SK-N-SH (cell line): ENCODE data around the gene GDA.

ENCODE experiments used
- EZH2phosphoT487 ChIP-seq: fragments of 200-600 bp; sonication (generic); IDR thresholded peaks from 2 replicates; pipeline ENCODE4 v1.6.1; 2017; ENCODE audit warnings: low read depth, mixed run types, mild to moderate bottlenecking, antibody characterized with exemption, moderate library complexity, borderline replicate concordance
- RCOR1 ChIP-seq: fragments of 150-350 bp; IDR thresholded peaks from 2 replicates; pipeline ENCODE4 v1.6.1; 2017; ENCODE audit warnings: antibody characterized with exemption, low read length
- SIN3A ChIP-seq: IDR thresholded peaks from 2 replicates; pipeline ENCODE4 v1.6.1; 2012; ENCODE audit warnings: low read depth, mild to moderate bottlenecking, low read length, moderate library complexity, borderline replicate concordance
- TAF1 ChIP-seq: IDR thresholded peaks from 2 replicates; pipeline ENCODE4 v1.6.1; 2012; ENCODE audit warnings: low read depth, mild to moderate bottlenecking, low read length, moderate library complexity, borderline replicate concordance
- TF ChIP-seq, protein P1 (sequence below): IDR thresholded peaks from 2 replicates; pipeline ENCODE4 v1.6.1; 2012; ENCODE audit warnings: mild to moderate bottlenecking, low read depth, low read length, moderate library complexity
- TF ChIP-seq, protein P2 (sequence below): IDR thresholded peaks from 2 replicates; pipeline ENCODE4 v1.4.0; 2012; ENCODE audit warnings: low read depth
- TF ChIP-seq, protein P3 (sequence below): fragments of 200-600 bp; sonication (generic); IDR thresholded peaks from 2 replicates; pipeline ENCODE4 v1.6.1; 2017; ENCODE audit warnings: antibody characterized with exemption, mild to moderate bottlenecking, moderate library complexity
- TF ChIP-seq, protein P4 (sequence below): IDR thresholded peaks from 2 replicates; pipeline ENCODE4 v1.4.0; 2012; ENCODE audit warnings: low read depth, borderline replicate concordance
- TF ChIP-seq, protein P5 (sequence below): IDR thresholded peaks from 2 replicates; pipeline ENCODE4 v1.4.0; 2012; ENCODE audit warnings: low read depth, borderline replicate concordance

DNA sequence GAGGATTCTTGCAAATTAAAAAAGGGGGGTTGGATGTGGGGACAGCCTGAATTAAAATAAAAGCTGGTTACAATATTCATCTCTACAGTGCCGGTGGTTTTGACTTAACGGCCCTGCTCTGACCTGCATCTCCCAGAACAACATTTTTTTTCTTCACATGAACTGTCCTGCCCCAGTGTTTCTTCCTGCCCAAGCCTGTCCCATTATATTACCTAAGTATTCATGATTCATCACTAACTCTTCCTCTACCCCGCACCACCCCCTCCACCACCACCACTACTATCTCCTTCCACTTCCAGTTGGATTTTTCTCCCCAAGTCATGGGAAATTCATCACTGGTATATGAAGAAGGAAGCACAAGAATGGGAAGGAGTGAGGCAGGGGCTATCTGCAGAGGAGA is 125.7 kb downstream of the GDA start:
- no peak for TF ChIP-seq SIN3A
- TF ChIP-seq, protein P1, sequence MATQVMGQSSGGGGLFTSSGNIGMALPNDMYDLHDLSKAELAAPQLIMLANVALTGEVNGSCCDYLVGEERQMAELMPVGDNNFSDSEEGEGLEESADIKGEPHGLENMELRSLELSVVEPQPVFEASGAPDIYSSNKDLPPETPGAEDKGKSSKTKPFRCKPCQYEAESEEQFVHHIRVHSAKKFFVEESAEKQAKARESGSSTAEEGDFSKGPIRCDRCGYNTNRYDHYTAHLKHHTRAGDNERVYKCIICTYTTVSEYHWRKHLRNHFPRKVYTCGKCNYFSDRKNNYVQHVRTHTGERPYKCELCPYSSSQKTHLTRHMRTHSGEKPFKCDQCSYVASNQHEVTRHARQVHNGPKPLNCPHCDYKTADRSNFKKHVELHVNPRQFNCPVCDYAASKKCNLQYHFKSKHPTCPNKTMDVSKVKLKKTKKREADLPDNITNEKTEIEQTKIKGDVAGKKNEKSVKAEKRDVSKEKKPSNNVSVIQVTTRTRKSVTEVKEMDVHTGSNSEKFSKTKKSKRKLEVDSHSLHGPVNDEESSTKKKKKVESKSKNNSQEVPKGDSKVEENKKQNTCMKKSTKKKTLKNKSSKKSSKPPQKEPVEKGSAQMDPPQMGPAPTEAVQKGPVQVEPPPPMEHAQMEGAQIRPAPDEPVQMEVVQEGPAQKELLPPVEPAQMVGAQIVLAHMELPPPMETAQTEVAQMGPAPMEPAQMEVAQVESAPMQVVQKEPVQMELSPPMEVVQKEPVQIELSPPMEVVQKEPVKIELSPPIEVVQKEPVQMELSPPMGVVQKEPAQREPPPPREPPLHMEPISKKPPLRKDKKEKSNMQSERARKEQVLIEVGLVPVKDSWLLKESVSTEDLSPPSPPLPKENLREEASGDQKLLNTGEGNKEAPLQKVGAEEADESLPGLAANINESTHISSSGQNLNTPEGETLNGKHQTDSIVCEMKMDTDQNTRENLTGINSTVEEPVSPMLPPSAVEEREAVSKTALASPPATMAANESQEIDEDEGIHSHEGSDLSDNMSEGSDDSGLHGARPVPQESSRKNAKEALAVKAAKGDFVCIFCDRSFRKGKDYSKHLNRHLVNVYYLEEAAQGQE, result no peak
- no peak for TF ChIP-seq TAF1
- TF ChIP-seq, protein P2, sequence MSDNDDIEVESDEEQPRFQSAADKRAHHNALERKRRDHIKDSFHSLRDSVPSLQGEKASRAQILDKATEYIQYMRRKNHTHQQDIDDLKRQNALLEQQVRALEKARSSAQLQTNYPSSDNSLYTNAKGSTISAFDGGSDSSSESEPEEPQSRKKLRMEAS, result no peak
- no peak for TF ChIP-seq RCOR1
- TF ChIP-seq, protein P3, sequence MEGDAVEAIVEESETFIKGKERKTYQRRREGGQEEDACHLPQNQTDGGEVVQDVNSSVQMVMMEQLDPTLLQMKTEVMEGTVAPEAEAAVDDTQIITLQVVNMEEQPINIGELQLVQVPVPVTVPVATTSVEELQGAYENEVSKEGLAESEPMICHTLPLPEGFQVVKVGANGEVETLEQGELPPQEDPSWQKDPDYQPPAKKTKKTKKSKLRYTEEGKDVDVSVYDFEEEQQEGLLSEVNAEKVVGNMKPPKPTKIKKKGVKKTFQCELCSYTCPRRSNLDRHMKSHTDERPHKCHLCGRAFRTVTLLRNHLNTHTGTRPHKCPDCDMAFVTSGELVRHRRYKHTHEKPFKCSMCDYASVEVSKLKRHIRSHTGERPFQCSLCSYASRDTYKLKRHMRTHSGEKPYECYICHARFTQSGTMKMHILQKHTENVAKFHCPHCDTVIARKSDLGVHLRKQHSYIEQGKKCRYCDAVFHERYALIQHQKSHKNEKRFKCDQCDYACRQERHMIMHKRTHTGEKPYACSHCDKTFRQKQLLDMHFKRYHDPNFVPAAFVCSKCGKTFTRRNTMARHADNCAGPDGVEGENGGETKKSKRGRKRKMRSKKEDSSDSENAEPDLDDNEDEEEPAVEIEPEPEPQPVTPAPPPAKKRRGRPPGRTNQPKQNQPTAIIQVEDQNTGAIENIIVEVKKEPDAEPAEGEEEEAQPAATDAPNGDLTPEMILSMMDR, result no peak
- no peak for TF ChIP-seq EZH2phosphoT487
- TF ChIP-seq, protein P4, sequence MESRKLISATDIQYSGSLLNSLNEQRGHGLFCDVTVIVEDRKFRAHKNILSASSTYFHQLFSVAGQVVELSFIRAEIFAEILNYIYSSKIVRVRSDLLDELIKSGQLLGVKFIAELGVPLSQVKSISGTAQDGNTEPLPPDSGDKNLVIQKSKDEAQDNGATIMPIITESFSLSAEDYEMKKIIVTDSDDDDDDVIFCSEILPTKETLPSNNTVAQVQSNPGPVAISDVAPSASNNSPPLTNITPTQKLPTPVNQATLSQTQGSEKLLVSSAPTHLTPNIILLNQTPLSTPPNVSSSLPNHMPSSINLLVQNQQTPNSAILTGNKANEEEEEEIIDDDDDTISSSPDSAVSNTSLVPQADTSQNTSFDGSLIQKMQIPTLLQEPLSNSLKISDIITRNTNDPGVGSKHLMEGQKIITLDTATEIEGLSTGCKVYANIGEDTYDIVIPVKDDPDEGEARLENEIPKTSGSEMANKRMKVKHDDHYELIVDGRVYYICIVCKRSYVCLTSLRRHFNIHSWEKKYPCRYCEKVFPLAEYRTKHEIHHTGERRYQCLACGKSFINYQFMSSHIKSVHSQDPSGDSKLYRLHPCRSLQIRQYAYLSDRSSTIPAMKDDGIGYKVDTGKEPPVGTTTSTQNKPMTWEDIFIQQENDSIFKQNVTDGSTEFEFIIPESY, result no peak
- TF ChIP-seq, protein P5, sequence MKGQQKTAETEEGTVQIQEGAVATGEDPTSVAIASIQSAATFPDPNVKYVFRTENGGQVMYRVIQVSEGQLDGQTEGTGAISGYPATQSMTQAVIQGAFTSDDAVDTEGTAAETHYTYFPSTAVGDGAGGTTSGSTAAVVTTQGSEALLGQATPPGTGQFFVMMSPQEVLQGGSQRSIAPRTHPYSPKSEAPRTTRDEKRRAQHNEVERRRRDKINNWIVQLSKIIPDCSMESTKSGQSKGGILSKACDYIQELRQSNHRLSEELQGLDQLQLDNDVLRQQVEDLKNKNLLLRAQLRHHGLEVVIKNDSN, result no peak
